IMR-90 (cell line): Measurements from ENCODE around the gene RAD52. TPM values are rescaled to one million over a fixed set of nuclear protein-coding genes. Genes with fewer than 3 reads are reported as not detected.

ENCODE experiments used
- ATAC-seq: fragments of 200-7000 bp; cut with Tn5 transposase; 2 replicates; pipeline ENCODE4 v1.9.1; 2020; ENCODE audit warnings: low read depth, mild to moderate bottlenecking, moderate library complexity
- BruUV-seq: library from RNA; stranded (reverse); fragments of 400-500 nt; replicated peaks from 2 replicates; lab custom pipeline; 2021; lab: Mats Ljungman, UMichigan
- CTCF ChIA-PET: fragments of 300-600 bp; formaldehyde crosslinking; extraction: SDS; loops from one replicate; lab custom pipeline; 2021; ENCODE audit warnings: antibody characterized with exemption; lab: Yijun Ruan, JAX
- POLR2A ChIA-PET: fragments of 300-600 bp; sonication (Branson Sonifier 250); formaldehyde crosslinking; loops from one replicate; lab custom pipeline; 2022; ENCODE audit warnings: antibody characterized with exemption; ENCODE audit not compliant: unreplicated experiment; lab: Charles Lee
- DNase-seq: peaks from one replicate; pipeline ENCODE4 v3.0.0; 2013
- H2AFZ ChIP-seq: replicated peaks from 2 replicates; pipeline ENCODE3; 2013; ENCODE audit warnings: low read length, mild to moderate bottlenecking; ENCODE audit not compliant: poor library complexity
- H2AK5ac ChIP-seq: 2 replicates; pipeline ENCODE4 v1.6.1; 2013; ENCODE audit warnings: low read depth, low read length, inconsistent platforms
- H2AK9ac ChIP-seq: replicated peaks from 2 replicates; pipeline ENCODE3; 2013; ENCODE audit warnings: mild to moderate bottlenecking, low read depth, low read length, moderate library complexity; ENCODE audit not compliant: poor library complexity
- H2BK120ac ChIP-seq: 2 replicates; pipeline ENCODE4 v1.6.1; 2013; ENCODE audit warnings: low read depth, low read length, inconsistent platforms
- H2BK15ac ChIP-seq: 3 replicates; pipeline ENCODE4 v1.6.1; 2013; ENCODE audit warnings: low read depth, low read length, inconsistent platforms
- H2BK20ac ChIP-seq: 2 replicates; pipeline ENCODE4 v1.6.1; 2013; ENCODE audit warnings: low read depth, mild to moderate bottlenecking, inconsistent platforms, low read length, moderate library complexity
- H2BK5ac ChIP-seq: 2 replicates; pipeline ENCODE4 v1.6.1; 2013; ENCODE audit warnings: mild to moderate bottlenecking, low read depth, low read length, inconsistent platforms; ENCODE audit not compliant: poor library complexity, severe bottlenecking
- H3K14ac ChIP-seq: replicated peaks from 2 replicates; pipeline ENCODE4 v1.6.1; 2013; ENCODE audit warnings: low read depth, low read length, inconsistent platforms
- H3K18ac ChIP-seq: 2 replicates; pipeline ENCODE4 v1.6.1; 2013; ENCODE audit warnings: low read depth, low read length, control low read depth
- H3K23ac ChIP-seq: 2 replicates; pipeline ENCODE4 v1.6.1; 2013; ENCODE audit warnings: low read depth, low read length, inconsistent platforms
- H3K27ac ChIP-seq: 2 replicates; pipeline ENCODE4 v1.5.1; 2013; ENCODE audit warnings: mild to moderate bottlenecking, control low read depth, low read length; ENCODE audit not compliant: insufficient read depth
- H3K27me3 ChIP-seq: 2 replicates; pipeline ENCODE4 v1.6.1; 2013; ENCODE audit warnings: low read length; ENCODE audit not compliant: control insufficient read depth, insufficient read depth
- H3K36me3 ChIP-seq: 2 replicates; pipeline ENCODE4 v1.6.1; 2013; ENCODE audit warnings: low read length, mixed read lengths; ENCODE audit not compliant: control insufficient read depth, insufficient read depth
- H3K4ac ChIP-seq: 2 replicates; pipeline ENCODE4 v1.6.1; 2013; ENCODE audit warnings: low read depth, low read length, inconsistent platforms
- H3K4me1 ChIP-seq: 2 replicates; pipeline ENCODE4 v1.6.1; 2013; ENCODE audit warnings: low read length, mixed read lengths; ENCODE audit not compliant: control insufficient read depth, insufficient read depth
- H3K4me2 ChIP-seq: 2 replicates; pipeline ENCODE4 v1.6.1; 2013; ENCODE audit warnings: low read depth, mild to moderate bottlenecking, control low read depth, low read length, moderate library complexity
- H3K4me3 ChIP-seq: 2 replicates; pipeline ENCODE4 v1.5.1; 2013; ENCODE audit warnings: low read depth, mild to moderate bottlenecking, control low read depth, low read length, moderate library complexity; ENCODE audit not compliant: insufficient read depth
- H3K56ac ChIP-seq: 2 replicates; pipeline ENCODE4 v1.6.1; 2013; ENCODE audit warnings: low read length, inconsistent platforms; ENCODE audit not compliant: insufficient read depth; ENCODE audit errors: extremely low read depth
- H3K79me1 ChIP-seq, 2 experiments: 2 replicates each; pipeline ENCODE4 v1.6.1; 2013; ENCODE audit warnings: low read length in 2 of 2, inconsistent platforms in 1 of 2, low read depth in 1 of 2
- H3K9ac ChIP-seq: 2 replicates; pipeline ENCODE4 v1.6.1; 2013; ENCODE audit warnings: low read depth, low read length, control low read depth
- H3K9me1 ChIP-seq: 2 replicates; pipeline ENCODE4 v1.6.1; 2013; ENCODE audit warnings: low read length, inconsistent platforms; ENCODE audit not compliant: insufficient read depth
- H3K9me3 ChIP-seq: 2 replicates; pipeline ENCODE4 v1.6.1; 2013; ENCODE audit warnings: low read length; ENCODE audit not compliant: control insufficient read depth, insufficient read depth
- H4K20me1 ChIP-seq: 2 replicates; pipeline ENCODE4 v1.6.1; 2013; ENCODE audit warnings: low read length, inconsistent platforms; ENCODE audit not compliant: insufficient read depth
- H4K5ac ChIP-seq: 2 replicates; pipeline ENCODE4 v1.6.1; 2013; ENCODE audit warnings: mild to moderate bottlenecking, low read depth, low read length, control low read depth
- H4K8ac ChIP-seq, 2 experiments: 2 replicates each; pipeline ENCODE4 v1.6.1; 2013; ENCODE audit warnings: low read depth in 2 of 2, low read length in 2 of 2, control low read depth in 1 of 2, inconsistent platforms in 1 of 2
- H4K91ac ChIP-seq: 2 replicates; pipeline ENCODE4 v1.6.1; 2013; ENCODE audit warnings: low read depth, low read length, inconsistent platforms; ENCODE audit not compliant: insufficient read depth
- MAFK ChIP-seq: IDR thresholded peaks from 2 replicates; pipeline ENCODE4 v1.6.1; 2012; ENCODE audit warnings: low read depth, low read length, improper control_type of control experiment
- RFX5 ChIP-seq: IDR thresholded peaks from 2 replicates; pipeline ENCODE4 v1.8.0; 2012; ENCODE audit warnings: low read depth, mild to moderate bottlenecking, low read length, moderate library complexity
- WGBS, 2 experiments: methylation state at CpG; one replicate each; pipeline versions ENCODE4 v1.1.5 to v1.1.7; 2013; ENCODE audit warnings: missing lambda C conversion rate in 2 of 2; ENCODE audit not compliant: insufficient read length in 1 of 2; ENCODE audit errors: extremely low coverage in 2 of 2; 5-methylcytosine and 5-hydroxymethylcytosine counted together
- dilution Hi-C: fragments of 300-500 bp; cut with HindIII; formaldehyde crosslinking; loops from one replicate; pipeline ENCODE4 v1.14.3; 2018; ENCODE audit warnings: low sequenced_read_pairs; ENCODE audit not compliant: unreplicated experiment
- in situ Hi-C: fragments of 300-500 bp; cut with MboI; formaldehyde crosslinking; loops from 3 replicates; pipeline ENCODE4 v1.14.3; 2019; ENCODE audit warnings: low sequenced_read_pairs, inconsistent platforms, mixed read lengths
- intact Hi-C: fragments of 100-400 bp; cut with micrococcal nuclease; formaldehyde crosslinking; loops from 2 replicates; pipeline ENCODE4 v1.10.0; 2022
- polyA plus RNA-seq, 3 experiments: library from polyadenylated mRNA; depleted of rRNA; stranded (reverse); fragments of >200 nt; gene quantifications; 2 replicates each; pipeline ENCODE4 v1.2.3, GENCODE V29; 2012; ENCODE audit warnings: low replicate concordance in 1 of 3
- total RNA-seq: library from RNA; depleted of rRNA; stranded (reverse); fragments of >200 nt; gene quantifications from 2 replicates; pipeline ENCODE4 v1.2.3, GENCODE V29; 2012

RAD52 gene
- total and polyA plus RNA-seq, 2 of the 4 experiments (the other 2 are of a cell fraction), result 10.7 to 11.3 TPM

DNA sequence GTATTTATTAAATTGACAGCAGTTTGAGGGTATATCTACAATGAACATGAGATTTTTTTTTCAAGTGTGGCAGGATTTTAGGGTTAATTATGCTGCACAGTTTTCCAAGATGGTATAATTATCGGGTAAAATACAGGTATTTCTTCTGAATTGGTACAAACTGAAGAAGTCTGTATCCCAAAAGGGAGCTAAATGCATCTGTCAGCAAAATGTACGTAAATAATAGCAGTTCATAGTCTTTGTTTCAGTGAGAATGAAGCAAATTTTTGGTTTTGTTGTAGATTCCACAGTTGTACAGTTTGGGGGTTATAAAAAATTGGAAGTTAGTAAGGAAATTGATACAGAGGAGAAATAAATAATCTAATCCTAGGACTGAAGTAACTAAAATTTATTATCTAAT lies 63.3 kb downstream of the RAD52 start:
- Histone ChIP-seq H4K5ac (no peak overlapping the region), H3K14ac (no peak overlapping the region), H2BK15ac (no peak overlapping the region), H2BK20ac (no peak overlapping the region), H3K9me1 (no peaks in the 10 kb centered on the region), H3K36me3 (peaks cover 60% of the 10 kb centered on the region), H3K27ac (no peak overlapping the region), H2AK5ac (no peak overlapping the region), H2AK9ac (no peak overlapping the region), H3K9me3 (no peaks in the 10 kb centered on the region), H3K9ac (no peak overlapping the region), H3K56ac (no peak overlapping the region), H4K91ac (no peak overlapping the region), H3K23ac (no peak overlapping the region), H3K4ac (no peak overlapping the region), H2BK5ac (no peak overlapping the region), H3K79me1 (peaks cover 0 to 3% of the 10 kb centered on the region in 2 experiments; a peak in 1 of 4 replicates), H4K8ac (no peak overlapping the region), H3K4me3 (no peak overlapping the region), H3K4me1 (no peaks in the 10 kb centered on the region), H4K20me1 (no peaks in the 10 kb centered on the region), H3K4me2 (no peak overlapping the region), H3K27me3 (no peaks in the 10 kb centered on the region), H2BK120ac (no peak overlapping the region), H2AFZ (no peak overlapping the region), H3K18ac (no peak overlapping the region)
- in situ Hi-C loops, result no loop called here
- peak; percentile 91 for TF ChIP-seq MAFK
- no peak for TF ChIP-seq RFX5
- intact Hi-C loops, result loop anchor here (10.0 kb wide), 1 partner anchor 49 kb away; no protein-coding TSS in a partner anchor
- DNase-seq (no peak), ATAC-seq (no peak)
- ChIA-PET CTCF (no interaction called here), POLR2A (no interaction called here)
- dilution Hi-C loops, result no loop called here
- BruUV-seq, result no TSS peak
- no CpG with 5 or more reads among the region's 2 CpGs for WGBS, 2 experiments
